Hematopoietic multipotent progenitor cell treated with erythropoietin and hydrocortisone succinate and interleukin-3 and kit ligand, for 8 days (in vitro differentiated cells): ENCODE results near the gene KCNAB3.

Experiments
- DNase-seq: peaks from one replicate; pipeline ENCODE4 v3.0.0-alpha.2; 2015

Gene KCNAB3

GRCh38 chr17:7935859-7936258, 6.2 kb upstream of the KCNAB3 start:
- no peak for DNase-seq

GRCh38 chr17:7932949-7933348, 3.3 kb upstream of the KCNAB3 start:
- peak; percentile 74 for DNase-seq

- peak; percentile 53 for DNase-seq
These were observed 2.8 kb upstream of the KCNAB3 start for GRCh38 chr17:7932483-7932891.

GRCh38 chr17:7931709-7932482, 2.2 kb upstream of the KCNAB3 start, which contains the start of the genes CNTROB and TRAPPC1:
TSS of gene CNTROB (plus strand) at chr17:7932206. CDS start at chr17:7933080, 874 bp downstream.
TSS of gene TRAPPC1 (minus strand) at chr17:7931946. CDS start at chr17:7931829, 117 bp downstream.
- DNase-seq, result peak; percentile 99

DNA sequence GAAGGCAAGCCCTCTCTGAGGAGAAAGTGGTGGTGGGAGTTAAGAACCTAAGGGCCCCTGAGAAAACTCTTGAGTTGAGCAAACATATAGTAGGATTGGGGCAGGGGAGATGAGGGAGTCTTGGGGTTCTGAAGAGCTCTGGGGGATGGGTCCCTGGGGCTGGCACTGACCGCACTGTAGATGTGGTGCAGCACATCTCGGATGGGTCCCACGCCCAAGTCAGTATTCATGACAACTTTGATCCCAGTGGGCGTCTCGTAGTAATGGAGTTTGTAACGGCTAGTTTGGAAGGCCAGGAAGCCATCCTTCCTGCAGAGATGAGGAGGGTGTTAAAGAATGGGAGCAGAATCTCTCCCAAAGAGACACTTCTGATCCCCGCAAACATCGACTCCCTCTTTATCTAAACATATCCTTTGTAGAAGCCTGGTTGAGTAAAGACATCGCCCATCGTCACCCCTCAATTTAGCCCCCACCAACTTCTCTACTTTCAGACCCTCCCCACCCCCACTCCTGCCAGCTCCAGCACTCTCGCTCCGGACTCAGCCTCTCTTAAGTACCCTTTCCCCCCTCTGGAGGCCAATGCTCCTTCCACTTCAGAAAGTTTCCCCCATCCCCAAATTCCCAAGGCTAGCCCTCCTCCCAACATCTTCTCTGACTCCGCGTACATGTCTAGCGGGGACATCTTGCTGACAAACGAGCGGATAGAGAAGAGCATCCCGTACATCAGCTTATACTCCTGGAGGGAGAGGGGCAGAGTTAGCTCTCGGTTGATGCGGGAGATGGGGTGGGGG, 1.4 kb upstream of the KCNAB3 start:
- no peak for DNase-seq

DNA sequence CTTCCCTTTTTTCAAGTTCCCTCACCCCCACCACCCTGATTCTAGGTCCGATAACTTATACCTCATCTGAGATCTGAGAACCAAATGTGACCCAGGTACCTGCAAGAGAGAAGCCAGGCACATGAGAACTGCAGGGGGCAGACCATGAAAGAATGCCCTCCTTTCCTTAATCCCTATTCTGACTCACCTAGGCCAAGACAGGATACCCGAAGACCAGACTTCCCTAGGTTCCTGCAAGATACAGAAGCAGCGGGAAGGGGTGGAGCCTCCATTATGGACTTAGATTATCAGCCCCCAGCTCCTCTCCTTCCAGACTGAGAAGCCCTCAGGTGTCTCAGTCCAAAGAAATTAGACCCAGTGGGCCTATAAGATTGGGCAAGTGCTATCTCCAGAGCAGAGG, 2.1 kb downstream of the KCNAB3 start:
- no peak for DNase-seq

GRCh38 chr17:7922845-7923628, 6.6 kb downstream of the KCNAB3 start:
- DNase-seq, result peak; percentile 78

GRCh38 chr17:7922269-7922844, 7.3 kb downstream of the KCNAB3 start:
- no peak for DNase-seq

DNA sequence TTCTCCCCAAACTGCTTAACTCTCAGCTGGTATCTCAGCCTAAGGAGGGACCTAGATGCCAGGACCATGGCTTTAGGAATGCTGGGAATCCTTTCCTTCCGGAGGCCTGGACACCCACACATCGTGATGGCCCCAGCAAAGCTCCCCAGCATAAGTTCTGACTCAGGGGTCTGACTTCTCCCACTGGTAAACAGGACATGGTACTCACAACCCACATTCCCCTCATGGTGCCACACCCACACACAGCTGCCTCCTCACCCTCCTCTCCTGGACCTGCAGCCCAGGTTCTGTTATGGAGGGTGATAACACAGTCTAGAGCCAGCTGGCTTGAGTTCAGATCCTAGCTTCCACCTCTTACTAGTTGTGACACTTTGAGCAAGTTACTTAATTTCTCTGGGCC, 12.8 kb downstream of the KCNAB3 start:
- DNase-seq, result peak; percentile 61

GRCh38 chr17:7916385-7916682, 13.3 kb downstream of the KCNAB3 start:
- DNase-seq, result no peak

- peak; percentile 95 for DNase-seq
These were observed 13.9 kb downstream of the KCNAB3 start, which contains the start of gene RNF227 for GRCh38 chr17:7915611-7916384. TSS of gene RNF227 (minus strand) at chr17:7916289. CDS start at chr17:7916195, 94 bp downstream.

DNA sequence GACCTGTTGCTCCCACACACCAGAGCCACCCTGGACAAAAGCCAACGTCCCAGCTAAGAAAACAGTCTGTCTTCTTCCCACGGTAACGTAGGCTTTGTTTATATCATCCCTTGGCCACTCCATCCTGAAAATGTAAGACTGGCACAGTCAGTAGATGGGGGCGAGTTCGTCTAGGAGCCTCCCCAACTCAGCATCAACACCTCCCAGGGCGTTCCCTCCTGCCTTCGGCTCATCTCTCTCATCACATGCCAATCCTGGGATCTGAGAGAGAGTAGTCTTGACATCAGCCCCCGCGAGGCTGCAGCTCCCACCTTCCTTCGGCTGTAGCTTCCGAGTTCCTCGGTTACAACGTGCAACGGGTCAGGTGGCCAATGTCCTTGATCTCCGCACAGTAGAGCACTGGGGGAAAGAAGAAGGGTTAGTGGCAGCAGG, 14.5 kb downstream of the KCNAB3 start:
- DNase-seq, result peak; percentile 54

- DNase-seq, result peak; percentile 90
These were observed 16.6 kb downstream of the KCNAB3 start for GRCh38 chr17:7912927-7913524.

DNA sequence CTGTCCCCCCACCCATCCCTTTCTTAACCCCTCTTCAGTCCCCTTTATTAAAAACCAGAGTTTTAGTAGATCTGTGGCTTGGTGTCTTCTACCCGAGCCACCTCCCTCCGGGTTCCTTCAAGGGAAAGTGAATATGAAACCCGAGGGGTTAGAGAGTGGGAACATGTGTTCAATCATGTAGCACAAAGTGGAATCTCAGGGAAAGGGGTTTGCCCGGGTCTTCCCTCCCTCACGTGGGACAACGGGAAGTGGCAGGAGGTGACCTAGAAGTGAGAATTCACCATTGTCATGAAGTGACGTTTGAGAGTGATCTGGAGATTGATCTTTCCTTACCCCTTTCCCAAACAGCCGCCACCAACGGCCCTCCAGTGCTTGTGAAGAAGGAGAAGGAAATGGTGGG, 18.5 kb downstream of the KCNAB3 start:
- DNase-seq, result no peak

DNA sequence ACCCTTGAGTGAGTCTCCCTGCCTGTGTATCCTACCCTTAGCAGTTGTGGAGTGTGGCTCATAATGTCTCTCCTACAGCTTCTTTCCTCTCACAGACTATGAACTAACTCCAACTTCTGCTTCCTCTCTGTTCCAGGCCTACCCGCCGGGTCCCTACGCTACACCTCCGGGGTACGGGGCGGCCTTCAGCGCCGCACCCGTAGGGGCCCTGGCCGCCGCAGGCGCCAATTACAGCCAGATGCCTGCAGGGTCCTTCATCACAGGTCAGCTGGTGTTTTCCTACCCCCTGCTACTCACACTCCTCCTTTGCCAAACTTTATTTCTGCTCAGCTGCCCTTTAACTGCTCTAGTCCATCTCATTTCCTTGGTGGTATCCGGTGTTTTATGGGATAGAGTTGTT, 18.9 kb downstream of the KCNAB3 start:
- DNase-seq, result no peak

DNA sequence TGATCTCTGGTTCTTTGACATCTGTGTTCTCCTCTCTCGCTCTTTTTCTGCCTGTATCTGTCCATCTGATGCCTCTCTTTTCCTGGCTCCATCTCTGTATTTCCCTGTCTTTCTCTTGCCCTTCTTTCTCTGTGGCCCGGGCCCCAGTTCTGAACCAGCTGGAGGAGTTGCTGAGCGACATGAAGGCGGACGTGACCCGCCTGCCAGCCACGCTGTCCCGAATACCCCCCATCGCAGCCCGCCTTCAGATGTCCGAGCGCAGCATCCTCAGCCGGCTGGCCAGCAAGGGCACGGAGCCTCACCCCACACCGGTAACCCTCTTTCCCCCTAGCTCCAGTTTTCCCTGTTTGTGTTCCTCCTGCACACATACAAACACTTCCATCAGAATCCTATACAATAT, 19.4 kb downstream of the KCNAB3 start:
- no peak for DNase-seq

DNA sequence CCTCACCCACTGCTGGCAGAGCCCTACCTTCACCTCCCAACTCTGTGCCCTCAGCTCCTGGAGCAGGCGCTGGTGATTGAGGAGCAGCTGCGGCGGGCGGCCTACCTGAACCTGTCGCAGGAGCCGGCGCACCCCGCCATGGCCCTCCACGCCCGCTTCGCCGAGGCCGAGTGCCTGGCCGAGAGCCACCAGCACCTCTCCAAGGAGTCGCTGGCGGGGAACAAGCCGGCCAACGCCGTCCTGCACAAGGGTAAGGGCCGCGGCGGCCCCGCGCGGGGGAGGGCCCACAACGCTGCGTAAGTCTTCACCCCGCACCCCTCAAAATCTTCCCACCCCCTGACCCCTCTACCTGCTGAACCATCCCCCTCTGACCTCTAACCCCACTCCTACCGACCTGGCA, 20.6 kb downstream of the KCNAB3 start:
- no peak for DNase-seq

DNA sequence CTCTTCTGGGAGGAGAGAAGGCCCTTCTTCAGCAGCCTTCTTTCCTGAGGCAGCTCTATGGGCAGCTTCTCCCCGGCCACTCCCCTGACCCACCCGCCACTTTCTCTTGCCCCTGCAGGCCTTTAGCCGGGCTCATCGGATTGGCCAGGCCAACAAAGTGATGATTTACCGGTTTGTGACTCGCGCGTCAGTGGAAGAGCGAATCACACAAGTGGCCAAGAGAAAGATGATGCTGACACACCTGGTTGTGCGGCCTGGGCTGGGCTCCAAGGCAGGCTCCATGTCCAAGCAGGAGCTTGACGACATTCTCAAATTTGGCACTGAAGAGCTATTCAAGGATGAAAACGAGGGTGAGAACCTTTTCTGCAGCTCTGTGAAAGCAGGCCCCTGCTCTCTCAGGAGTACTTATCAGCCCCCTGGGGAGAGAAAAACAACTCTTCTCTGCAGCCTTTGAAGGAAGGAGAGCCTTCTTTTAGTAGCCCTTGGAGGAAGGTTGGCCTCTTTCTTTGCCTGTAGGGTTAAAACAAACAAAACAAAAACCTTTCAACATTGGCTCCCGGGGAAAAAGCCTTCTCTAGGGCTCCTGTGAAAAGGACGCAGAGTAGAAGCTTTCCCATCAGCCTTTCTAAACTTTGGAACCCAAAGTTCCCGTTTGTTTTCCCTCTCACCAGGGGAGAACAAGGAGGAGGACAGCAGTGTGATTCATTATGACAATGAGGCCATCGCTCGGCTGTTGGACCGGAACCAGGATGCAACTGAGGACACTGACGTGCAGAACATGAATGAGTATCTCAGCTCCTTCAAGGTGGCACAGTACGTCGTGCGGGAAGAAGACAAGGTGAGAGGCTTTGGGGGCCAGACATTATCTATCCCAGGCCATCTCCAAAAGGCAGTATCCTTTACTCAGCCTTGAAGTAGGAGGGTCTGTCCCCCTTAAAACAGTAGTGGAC, 26.2 kb downstream of the KCNAB3 start:
- DNase-seq, result no peak

DNA sequence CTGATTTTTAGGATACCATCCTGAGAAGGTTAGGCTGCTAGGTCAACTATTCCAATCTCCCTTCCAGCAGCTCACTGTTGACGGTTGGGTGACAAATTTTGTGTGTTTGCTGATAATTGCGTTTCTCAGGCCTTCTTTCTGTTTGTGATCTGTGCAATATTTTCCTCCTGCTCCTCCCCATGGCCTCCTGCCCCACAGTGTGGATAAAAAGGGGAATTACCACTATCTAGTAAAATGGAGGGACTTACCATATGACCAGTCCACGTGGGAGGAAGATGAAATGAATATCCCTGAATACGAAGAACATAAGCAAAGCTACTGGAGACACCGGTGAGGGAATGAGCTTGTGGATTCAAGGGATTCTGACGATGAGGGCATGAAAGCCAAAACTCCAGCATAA, 31.9 kb downstream of the KCNAB3 start:
- DNase-seq, result peak; percentile 73

GRCh38 chr17:7897090-7897489, 32.6 kb downstream of the KCNAB3 start:
- no peak for DNase-seq
